DND-41 (cell line): ENCODE results near the gene FABP3.

Experiments
- CTCF ChIP-seq: IDR thresholded peaks from 2 replicates; pipeline ENCODE4 v1.5.1; 2012; ENCODE audit warnings: borderline replicate concordance, low read length, moderate library complexity, mild to moderate bottlenecking; ENCODE audit not compliant: poor library complexity, severe bottlenecking; ENCODE audit errors: extremely low read depth
- EZH2 ChIP-seq: IDR thresholded peaks from 3 replicates; pipeline ENCODE4 v1.6.1; 2012; ENCODE audit warnings: borderline replicate concordance, low read depth, mild to moderate bottlenecking, moderate library complexity, low read length, inconsistent platforms; ENCODE audit not compliant: severe bottlenecking

- TF ChIP-seq CTCF = no peak
- TF ChIP-seq EZH2 = no peak
Measured at GRCh38 chr1:31326461-31326860, 46.4 kb downstream of the FABP3 start.
